ENCODE results near the gene MRPS24.
"Not testable (repeated sequence)": the region's sequence is repeated elsewhere in the genome, so short reads cannot be mapped to it uniquely, and the experiment has no call there.

The MRPS24 gene

GRCh38 chr7:43869006-43869866 lies at the start of gene MRPS24:
MRPS24 (minus strand) TSS chr7:43869517; CDS start chr7:43869495, 22 bp downstream.
- peak; percentile 69 for FAIRE-seq

- FAIRE-seq: no peak
Measured at GRCh38 chr7:43915907-43916306, 46.6 kb upstream of the MRPS24 start.

DNA sequence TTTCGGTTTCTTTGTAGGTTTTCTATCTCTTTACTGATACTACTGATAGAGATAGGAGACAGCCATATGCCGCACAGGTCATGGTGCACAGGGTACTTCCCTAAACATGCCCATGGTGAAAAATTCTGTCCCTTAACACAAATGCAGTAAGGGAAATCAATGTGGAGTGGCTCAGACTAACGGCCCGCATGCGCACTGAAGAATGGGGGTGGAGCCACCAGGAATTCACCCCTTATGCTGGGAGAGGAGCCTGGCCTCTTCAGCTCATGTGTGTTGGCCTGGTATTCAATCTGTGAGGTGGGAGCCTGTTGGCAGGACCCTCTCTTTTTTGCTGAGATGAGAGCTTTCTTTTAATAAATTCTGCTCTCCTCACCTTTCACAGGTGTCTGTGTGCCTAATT lies 45.5 kb upstream of the MRPS24 start:
- no peak for FAIRE-seq

DNA sequence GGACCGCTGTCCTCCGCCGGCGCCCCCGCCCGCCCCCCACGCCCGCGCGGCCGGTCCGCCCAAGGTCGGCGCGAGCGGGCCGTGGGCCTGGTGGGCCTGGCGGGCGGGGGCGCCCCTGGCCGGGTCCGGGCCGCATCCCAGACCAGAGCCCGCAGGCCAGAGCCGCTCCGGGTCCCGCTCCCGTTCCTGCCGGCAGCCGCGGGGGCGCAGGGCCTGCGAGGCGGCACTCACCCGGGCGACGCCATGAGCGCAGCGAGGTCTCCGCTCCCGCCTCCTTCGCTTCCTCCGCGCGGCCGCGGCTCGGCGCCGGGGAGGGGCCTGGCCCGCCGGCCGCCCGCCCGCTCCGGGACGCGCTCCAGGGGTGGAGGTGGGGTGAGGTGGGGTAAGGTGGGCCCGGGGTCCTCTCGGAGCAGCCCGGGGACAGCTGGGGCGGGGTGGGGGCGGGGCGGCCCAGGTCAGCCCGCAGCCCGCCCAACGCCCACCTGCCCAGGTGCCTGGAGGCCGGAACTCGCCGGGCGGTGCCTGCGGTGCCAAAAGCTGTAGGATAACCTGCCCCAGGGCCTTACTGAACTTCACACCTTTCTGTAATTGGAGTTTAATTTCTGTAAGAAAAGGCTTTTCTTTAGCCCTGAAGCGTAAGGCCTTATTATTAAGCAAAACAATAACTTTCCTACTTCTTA lies 37.2 kb upstream of the MRPS24 start, which contains the start of gene URGCP:
TSS of gene URGCP (minus strand) at position 266 of the 680 bp plus-strand sequence. CDS start at position 245, 21 bp downstream.
- no peak for FAIRE-seq

- FAIRE-seq: no peak
Measured at GRCh38 chr7:43905956-43906330, 36.6 kb upstream of the MRPS24 start.

- FAIRE-seq: no peak
Measured at GRCh38 chr7:43905209-43905946, 36.1 kb upstream of the MRPS24 start.

DNA sequence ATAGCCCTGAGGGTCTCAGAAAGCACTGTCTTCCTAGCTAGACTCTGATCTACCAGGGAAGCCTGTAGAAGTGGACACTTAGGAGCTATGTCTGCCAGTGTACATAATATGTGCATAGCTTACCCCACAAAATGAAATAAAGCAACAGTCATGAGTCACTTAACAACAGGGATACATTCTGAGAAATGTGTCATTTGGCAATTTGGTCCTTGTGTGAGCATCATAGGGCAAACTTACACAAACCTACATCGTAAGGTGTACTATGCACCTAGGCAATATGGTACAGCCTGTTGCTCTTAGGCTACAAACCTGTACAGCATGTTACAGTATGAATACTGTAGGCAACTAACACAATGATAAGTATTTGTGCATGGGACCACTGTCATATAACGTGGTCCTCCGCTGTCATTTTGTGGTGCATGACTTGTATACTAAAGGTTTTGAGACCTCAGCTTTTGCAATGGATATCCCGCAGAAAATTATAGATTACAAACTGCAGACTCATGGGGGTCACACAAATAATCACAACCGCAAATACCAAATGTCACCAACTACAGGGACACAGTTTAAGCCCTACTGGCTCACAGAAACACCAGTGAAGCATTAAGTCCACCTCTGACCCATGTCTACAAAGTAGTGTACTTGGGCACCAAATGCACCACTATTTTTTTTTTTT lies 35.4 kb upstream of the MRPS24 start:
- no peak for FAIRE-seq

GRCh38 chr7:43902542-43903054 lies 33.3 kb upstream of the MRPS24 start:
- no peak for FAIRE-seq

- FAIRE-seq: not testable (repeated sequence)
Measured at GRCh38 chr7:43898571-43898970, 29.3 kb upstream of the MRPS24 start.

GRCh38 chr7:43895847-43896415 lies 26.6 kb upstream of the MRPS24 start:
- FAIRE-seq: no peak

GRCh38 chr7:43891069-43891955 lies 22.0 kb upstream of the MRPS24 start:
- FAIRE-seq: no peak

GRCh38 chr7:43890468-43890867 lies 21.2 kb upstream of the MRPS24 start:
- FAIRE-seq: no peak

DNA sequence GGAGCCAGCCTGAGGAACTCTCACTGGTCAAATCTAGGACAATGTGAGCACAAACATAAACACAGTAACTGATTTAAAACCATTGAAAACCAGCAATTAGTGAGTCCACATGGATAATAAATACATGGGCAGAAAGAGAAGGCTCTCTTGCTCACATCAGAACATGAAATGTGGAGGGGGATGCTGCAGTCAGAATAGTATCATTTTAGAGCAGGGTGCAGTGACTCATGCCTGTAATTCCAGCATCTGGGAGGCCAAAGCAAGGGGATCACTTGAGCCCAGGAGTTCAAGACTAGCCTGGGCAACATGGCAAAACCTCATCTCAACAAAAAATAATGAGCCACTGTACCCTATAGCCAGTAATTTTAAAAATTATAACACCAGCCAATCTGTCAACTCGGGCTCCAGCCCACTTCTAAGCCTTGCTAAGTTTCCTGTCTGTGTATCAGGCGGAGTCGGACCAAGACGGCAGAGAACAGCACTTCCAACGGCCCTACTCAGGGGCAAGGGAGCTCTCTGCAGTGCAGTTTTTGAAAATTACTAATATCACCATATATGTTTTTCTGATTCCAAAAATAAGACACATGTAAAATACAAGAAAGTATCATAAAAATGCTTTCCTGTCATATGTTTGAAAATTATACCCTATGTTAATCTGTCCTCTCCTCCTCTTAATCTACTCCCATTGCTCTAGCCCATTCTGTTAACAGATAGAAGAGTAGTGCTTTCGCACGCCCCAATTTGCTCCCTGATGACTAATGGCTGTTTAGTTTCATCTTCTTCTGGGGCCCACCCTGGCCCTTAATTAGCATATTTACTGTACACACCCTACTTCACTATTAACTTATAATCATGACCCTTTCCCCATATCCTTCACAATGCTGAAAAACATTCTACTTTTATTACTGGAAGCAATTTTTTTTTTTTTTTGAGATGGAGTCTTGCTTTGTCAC lies 20.0 kb upstream of the MRPS24 start:
- FAIRE-seq: no peak

- no peak for FAIRE-seq
Measured at GRCh38 chr7:43884617-43885016, 15.3 kb upstream of the MRPS24 start.

DNA sequence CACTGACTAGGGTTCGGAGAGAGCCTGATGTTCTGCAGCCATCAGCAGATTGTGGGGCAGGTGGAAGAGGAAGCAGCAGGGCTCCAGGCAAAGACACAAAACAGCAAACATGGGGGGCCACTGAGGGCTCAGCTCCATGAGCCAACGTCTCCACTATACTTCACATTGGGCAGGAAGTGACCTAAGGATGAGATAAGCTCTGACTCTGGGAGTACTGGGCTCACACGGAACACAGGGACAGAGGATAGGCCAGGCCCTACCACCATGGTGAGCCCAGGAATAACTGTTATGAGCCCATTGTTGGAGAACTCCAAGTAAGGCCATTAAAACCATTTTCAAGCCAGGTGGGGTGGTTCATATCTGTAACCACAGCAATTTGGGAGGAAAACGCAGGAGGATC lies 14.9 kb upstream of the MRPS24 start:
- no peak for FAIRE-seq

DNA sequence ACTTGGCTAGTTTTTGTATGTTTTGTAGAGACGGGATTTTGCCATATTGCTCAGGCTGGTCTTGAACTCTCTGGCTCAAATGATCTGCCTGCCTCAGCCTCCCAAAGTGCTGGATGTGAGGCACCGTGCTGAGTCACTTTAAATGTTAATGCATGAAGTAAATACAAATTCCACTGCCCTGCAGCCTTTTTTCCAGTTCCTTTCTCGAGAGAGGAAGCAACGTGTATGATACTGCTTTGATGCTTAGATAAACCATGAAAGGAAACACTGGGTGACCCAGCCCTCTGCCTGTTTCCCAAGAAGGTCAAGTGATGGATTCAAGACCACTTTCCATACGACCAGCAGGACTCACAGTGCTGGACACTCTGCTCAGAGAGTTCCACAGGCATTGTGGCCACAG lies 11.3 kb upstream of the MRPS24 start:
- no peak for FAIRE-seq

DNA sequence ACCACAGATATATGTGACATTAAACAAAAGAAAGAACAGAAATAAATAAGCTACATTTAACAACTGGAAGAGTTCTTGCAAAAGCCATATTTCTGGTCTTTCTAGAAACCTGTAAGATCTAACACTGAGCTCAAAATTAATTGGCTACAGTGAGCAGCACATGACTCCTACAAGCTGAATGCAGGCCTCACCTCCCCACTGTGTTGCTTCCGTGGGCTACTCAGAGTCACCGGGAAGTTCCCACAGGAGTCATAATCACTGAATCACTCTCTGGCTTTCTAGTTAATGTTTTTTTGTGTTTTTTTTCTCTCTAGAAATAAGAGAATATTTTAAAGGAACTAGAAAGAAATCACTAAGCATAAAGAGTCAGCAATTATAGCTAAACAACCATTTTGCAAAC lies 10.2 kb upstream of the MRPS24 start:
- FAIRE-seq: no peak

- no peak for FAIRE-seq
Measured at GRCh38 chr7:43878867-43879266, 9.6 kb upstream of the MRPS24 start.

DNA sequence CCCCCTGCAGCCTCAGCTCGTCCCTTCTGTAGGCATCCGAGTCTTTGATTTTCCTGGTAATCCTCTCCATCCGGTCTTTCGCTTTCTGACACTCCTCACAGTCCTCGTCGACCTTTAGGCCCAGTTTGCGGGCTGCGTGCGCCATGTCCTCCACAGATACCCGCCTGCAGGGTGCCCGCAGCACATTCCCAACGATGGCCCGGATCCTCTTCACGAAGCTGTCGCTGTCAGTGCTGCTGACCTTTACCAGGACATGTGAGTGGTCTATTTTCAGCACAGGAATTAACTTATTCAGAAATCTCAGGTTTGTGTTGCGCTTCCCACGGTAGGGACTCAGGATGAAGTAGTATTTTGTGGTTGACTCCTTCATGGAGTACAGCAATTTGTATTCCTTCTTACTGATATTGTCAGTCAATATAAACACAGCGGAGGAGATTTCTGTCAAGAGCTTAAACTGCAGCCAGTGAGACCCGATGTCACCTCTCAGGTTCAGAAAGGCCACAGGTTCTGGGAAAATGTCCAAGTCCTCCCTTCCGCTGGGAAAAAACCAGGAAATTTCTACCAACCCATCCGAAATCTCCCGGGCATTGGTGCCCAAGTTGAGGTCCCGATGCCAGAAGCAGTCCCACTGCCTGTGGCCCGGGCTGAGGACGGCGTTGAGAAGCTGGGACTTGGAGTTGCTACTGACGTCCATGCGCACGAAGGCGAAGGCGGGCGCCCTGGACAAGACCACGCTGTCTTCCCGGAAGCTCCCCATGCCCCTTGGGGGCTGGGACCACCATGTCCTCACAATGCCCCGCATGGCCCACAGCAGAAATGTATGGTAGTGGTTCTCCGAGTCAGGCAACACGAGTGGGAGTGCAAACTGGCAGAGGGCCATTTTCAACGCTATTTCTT lies 8.9 kb upstream of the MRPS24 start:
- no peak for FAIRE-seq
